SJSA1 (cell line): ENCODE results near the gene RNMT. TPM values are rescaled to one million over a fixed set of nuclear protein-coding genes. Genes with fewer than 3 reads are reported as not detected.
A peak's percentile ranks its signal among the peaks of the same experiment; 100 is the strongest.

ENCODE experiments used
- DNase-seq, 2 experiments: peaks; one replicate each; pipeline ENCODE4 v3.0.0-alpha.2; 2015 to 2020; ENCODE audit warnings: low spot score in 2 of 2, low read depth in 1 of 2
- H3K27ac ChIP-seq: fragments of 250-450 bp; sonication (Bioruptor Pico); 2 replicates; pipeline ENCODE4 v1.5.1; 2020; ENCODE audit warnings: mild to moderate bottlenecking, moderate library complexity
- H3K27me3 ChIP-seq: fragments of 250-450 bp; sonication (Bioruptor Pico); replicated peaks from 2 replicates; pipeline ENCODE4 v1.5.1; 2020; ENCODE audit warnings: mild to moderate bottlenecking, moderate library complexity
- H3K36me3 ChIP-seq: fragments of 250-450 bp; sonication (Bioruptor Pico); 2 replicates; pipeline ENCODE4 v1.5.1; 2020; ENCODE audit warnings: mild to moderate bottlenecking
- H3K4me1 ChIP-seq: fragments of 250-450 bp; sonication (Bioruptor Pico); replicated peaks from 2 replicates; pipeline ENCODE4 v1.6.1; 2021; ENCODE audit warnings: mild to moderate bottlenecking
- H3K4me3 ChIP-seq: fragments of 250-450 bp; sonication (Bioruptor Pico); 2 replicates; pipeline ENCODE4 v1.5.1; 2020; ENCODE audit warnings: mild to moderate bottlenecking
- H3K9me3 ChIP-seq: fragments of 250-450 bp; sonication (Bioruptor Pico); replicated peaks from 2 replicates; pipeline ENCODE4 v1.5.1; 2020; ENCODE audit warnings: mild to moderate bottlenecking
- total RNA-seq: library from RNA; depleted of rRNA; stranded (reverse); fragments of >200 nt; shearing (Covaris generic); gene quantifications from 2 replicates; pipeline ENCODE4 v1.2.3, GENCODE V29; 2014; rRNA removed

Gene RNMT
- total RNA-seq, 1 experiment from 2014 or later = 14.7 TPM

GRCh38 chr18:13809043-13809430 lies 82.6 kb downstream of the RNMT start:
- Histone ChIP-seq H3K27ac (no peak overlapping the region), H3K36me3 (no peaks in the 10 kb centered on the region), H3K4me3 (no peak overlapping the region), H3K4me1 (no peaks in the 10 kb centered on the region), H3K27me3 (no peaks in the 10 kb centered on the region), H3K9me3 (no peaks in the 10 kb centered on the region; the same call in 1 of the 2 replicates)
- no peak for DNase-seq

GRCh38 chr18:13809531-13810255 lies 83.2 kb downstream of the RNMT start:
- Histone ChIP-seq H3K4me1 (no peaks in the 10 kb centered on the region), H3K9me3 (no peaks in the 10 kb centered on the region; the same call in 1 of the 2 replicates), H3K27me3 (no peaks in the 10 kb centered on the region), H3K4me3 (no peak overlapping the region), H3K36me3 (no peaks in the 10 kb centered on the region), H3K27ac (no peak overlapping the region)
- DNase-seq = no peak

GRCh38 chr18:13810950-13811485 lies 84.5 kb downstream of the RNMT start:
- no peak overlapping the region for H3K4me3 ChIP-seq
- no peaks in the 10 kb centered on the region for H3K36me3 ChIP-seq
- H3K27me3 ChIP-seq = no peaks in the 10 kb centered on the region
- no peak for DNase-seq
- H3K9me3 ChIP-seq = no peaks in the 10 kb centered on the region; the same call in 1 of the 2 replicates
- H3K27ac ChIP-seq = no peak overlapping the region
- H3K4me1 ChIP-seq = no peaks in the 10 kb centered on the region

- H3K27me3 ChIP-seq = no peaks in the 10 kb centered on the region
- no peak overlapping the region for H3K27ac ChIP-seq
- DNase-seq = no peak
- H3K4me1 ChIP-seq = no peaks in the 10 kb centered on the region
- H3K36me3 ChIP-seq = no peaks in the 10 kb centered on the region
- no peaks in the 10 kb centered on the region; the same call in 1 of the 2 replicates for H3K9me3 ChIP-seq
- no peak overlapping the region for H3K4me3 ChIP-seq
These were observed 85.5 kb downstream of the RNMT start for GRCh38 chr18:13811993-13812392.

GRCh38 chr18:13813271-13813849 lies 86.9 kb downstream of the RNMT start:
- no peaks in the 10 kb centered on the region; the same call in 1 of the 2 replicates for H3K9me3 ChIP-seq
- peak; percentile 38 to 53 for DNase-seq
- H3K36me3 ChIP-seq = no peaks in the 10 kb centered on the region
- no peaks in the 10 kb centered on the region for H3K4me1 ChIP-seq
- no peaks in the 10 kb centered on the region for H3K27me3 ChIP-seq
- H3K4me3 ChIP-seq = no peak overlapping the region
- H3K27ac ChIP-seq = no peak overlapping the region

Other genes starting within 250 kb of the RNMT start
- gene FAM210A, start 115 bp upstream of the RNMT start, total RNA-seq = 8.0 and 20.2 TPM in 2 replicates
- not detected in 2 replicates for gene MC5R, start 97.5 kb downstream of the RNMT start, total RNA-seq
- not detected in 2 replicates for gene MC2R, start 188.9 kb downstream of the RNMT start, total RNA-seq